OCI-LY3 (cell line): ENCODE data around the gene PRR7.

ENCODE experiments used
- CTCF ChIP-seq: fragments of 200-600, 300-600 bp; sonication (generic); IDR thresholded peaks from 2 replicates; pipeline ENCODE4 v1.5.1; 2014; ENCODE audit warnings: antibody characterized with exemption, low read length, low read depth
- EZH2phosphoT487 ChIP-seq: fragments of 200-600 bp; shearing (Covaris generic); IDR thresholded peaks from 2 replicates; pipeline ENCODE4 v1.6.1; 2018; ENCODE audit warnings: antibody characterized with exemption, mixed run types, low read depth

- TF ChIP-seq CTCF: peak; percentile 94
- no peak for TF ChIP-seq EZH2phosphoT487
Measured at GRCh38 chr5:177500685-177501522, 54.3 kb downstream of the PRR7 start.
